PFSK-1 (cell line): Measurements from ENCODE around the gene CENPS.

Experiments used
- FOXP2 ChIP-seq: optimal IDR thresholded peaks from 2 replicates; pipeline ENCODE3; 2011; ENCODE audit warnings: borderline replicate concordance, control low read depth, inconsistent platforms; ENCODE audit not compliant: insufficient read depth; ENCODE audit errors: extremely low read length, extremely low read depth
- POLR2AphosphoS5 ChIP-seq: IDR thresholded peaks from 2 replicates; pipeline ENCODE4 v1.6.1; 2012; ENCODE audit warnings: low read depth, mild to moderate bottlenecking, control low read depth, low read length, moderate library complexity
- REST ChIP-seq, 2 experiments: IDR thresholded peaks; 2 replicates each; pipeline versions ENCODE4 v1.6.1 to v1.8.0; 2011 to 2012; ENCODE audit warnings: low read depth in 2 of 2, low read length in 2 of 2, control low read depth in 1 of 2, inconsistent platforms in 1 of 2, mild to moderate bottlenecking in 1 of 2, moderate library complexity in 1 of 2; ENCODE audit not compliant: insufficient read depth in 1 of 2
- SIN3A ChIP-seq: IDR thresholded peaks from 2 replicates; pipeline ENCODE4 v1.6.1; 2012; ENCODE audit warnings: mild to moderate bottlenecking, low read length, moderate library complexity, borderline replicate concordance; ENCODE audit not compliant: insufficient read depth
- TAF1 ChIP-seq: IDR thresholded peaks from 2 replicates; pipeline ENCODE4 v1.6.1; 2012; ENCODE audit warnings: low read length, control low read depth, borderline replicate concordance; ENCODE audit not compliant: insufficient read depth

GRCh38 chr1:10450836-10451235 lies 20.6 kb downstream of the CENPS start:
- TF ChIP-seq TAF1 (no peak), POLR2AphosphoS5 (no peak), REST (IDR thresholded peaks at IDR 0.05; ENCODE audit: insufficient read depth in 1 of 2, low read depth in 2 of 2, low read length in 2 of 2) (no peak), SIN3A (no peak), FOXP2 (no peak)
